Ishikawa (cell line): Measurements from ENCODE around the gene OR13J1.

Experiments used
- CEBPB ChIP-seq: IDR thresholded peaks from 2 replicates; pipeline ENCODE4 v1.6.1; 2012
- CREB1 ChIP-seq: IDR thresholded peaks from 2 replicates; pipeline ENCODE4 v1.6.1; 2012; ENCODE audit warnings: low read depth
- EGR1 ChIP-seq: IDR thresholded peaks from 2 replicates; pipeline ENCODE4 v1.6.1; 2012
- EP300 ChIP-seq: IDR thresholded peaks from 2 replicates; pipeline ENCODE4 v1.6.1; 2012; ENCODE audit warnings: borderline replicate concordance
- MAX ChIP-seq: IDR thresholded peaks from 2 replicates; pipeline ENCODE4 v1.6.1; 2012
- REST ChIP-seq: IDR thresholded peaks from 2 replicates; pipeline ENCODE4 v1.6.1; 2012; ENCODE audit warnings: low read depth, mild to moderate bottlenecking
- TAF1 ChIP-seq: IDR thresholded peaks from 2 replicates; pipeline ENCODE4 v1.6.1; 2012; ENCODE audit warnings: low read depth, mild to moderate bottlenecking
- USF1 ChIP-seq: IDR thresholded peaks from 2 replicates; pipeline ENCODE4 v1.6.1; 2012

- no peak for TF ChIP-seq EP300
- no peak for TF ChIP-seq MAX
- TF ChIP-seq CREB1 = no peak
- no peak for TF ChIP-seq USF1
- no peak for TF ChIP-seq REST
- no peak for TF ChIP-seq TAF1
- TF ChIP-seq CEBPB = no peak
- TF ChIP-seq EGR1 = no peak
Observed at GRCh38 chr9:35847792-35848572, 22.2 kb downstream of the OR13J1 start.
